ENCODE results near the gene DKK1. TPM values are rescaled to one million over a fixed set of nuclear protein-coding genes. Genes with fewer than 3 reads are reported as not detected.

DKK1 gene
- total RNA-seq, 3 donors from 2014 or later = 2.0 to 142 (median 3.3) TPM

DNA sequence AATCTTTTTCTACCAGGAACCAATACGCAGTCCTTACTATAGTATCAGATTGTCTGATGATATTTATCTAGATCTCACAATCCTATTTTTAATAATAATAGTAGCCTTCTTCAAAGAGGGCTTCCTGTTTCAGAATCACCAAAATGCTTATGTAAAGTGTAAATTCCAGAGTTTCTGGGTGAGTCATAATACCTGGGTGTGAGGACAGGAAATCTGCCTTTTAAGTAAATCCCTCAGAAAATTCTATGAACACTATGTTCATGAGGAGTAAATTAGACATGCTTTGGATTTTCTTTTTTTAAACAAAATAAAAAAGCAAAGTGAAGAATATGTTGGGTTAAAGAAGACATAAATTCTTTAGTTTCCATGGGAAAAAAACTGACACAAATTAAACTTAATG, 20.5 kb downstream of the DKK1 start:
- Histone ChIP-seq H3K9me3 (no peaks in the 10 kb centered on the region), H3K4me3 (no peak overlapping the region), H3K36me3 (no peaks in the 10 kb centered on the region), H3K27ac (no peak overlapping the region), H3K4me1 (no peaks in the 10 kb centered on the region), H3K27me3 (no peaks in the 10 kb centered on the region)
- intact Hi-C loops (cut with DNase I; ENCODE audit: low total_unique reads) = loop anchor here (2.0 kb wide), 1 partner anchor 32 kb away; no protein-coding TSS in a partner anchor
- TF ChIP-seq, protein P1, sequence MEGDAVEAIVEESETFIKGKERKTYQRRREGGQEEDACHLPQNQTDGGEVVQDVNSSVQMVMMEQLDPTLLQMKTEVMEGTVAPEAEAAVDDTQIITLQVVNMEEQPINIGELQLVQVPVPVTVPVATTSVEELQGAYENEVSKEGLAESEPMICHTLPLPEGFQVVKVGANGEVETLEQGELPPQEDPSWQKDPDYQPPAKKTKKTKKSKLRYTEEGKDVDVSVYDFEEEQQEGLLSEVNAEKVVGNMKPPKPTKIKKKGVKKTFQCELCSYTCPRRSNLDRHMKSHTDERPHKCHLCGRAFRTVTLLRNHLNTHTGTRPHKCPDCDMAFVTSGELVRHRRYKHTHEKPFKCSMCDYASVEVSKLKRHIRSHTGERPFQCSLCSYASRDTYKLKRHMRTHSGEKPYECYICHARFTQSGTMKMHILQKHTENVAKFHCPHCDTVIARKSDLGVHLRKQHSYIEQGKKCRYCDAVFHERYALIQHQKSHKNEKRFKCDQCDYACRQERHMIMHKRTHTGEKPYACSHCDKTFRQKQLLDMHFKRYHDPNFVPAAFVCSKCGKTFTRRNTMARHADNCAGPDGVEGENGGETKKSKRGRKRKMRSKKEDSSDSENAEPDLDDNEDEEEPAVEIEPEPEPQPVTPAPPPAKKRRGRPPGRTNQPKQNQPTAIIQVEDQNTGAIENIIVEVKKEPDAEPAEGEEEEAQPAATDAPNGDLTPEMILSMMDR (IDR thresholded peaks at IDR 0.05) = no peak
- TF ChIP-seq POLR2A (IDR thresholded peaks at IDR 0.05) (no peak), POLR2AphosphoS5 (IDR thresholded peaks at IDR 0.05) (no peak)
- no peak for DNase-seq (ENCODE audit: low spot score in 2 of 2)

DNA sequence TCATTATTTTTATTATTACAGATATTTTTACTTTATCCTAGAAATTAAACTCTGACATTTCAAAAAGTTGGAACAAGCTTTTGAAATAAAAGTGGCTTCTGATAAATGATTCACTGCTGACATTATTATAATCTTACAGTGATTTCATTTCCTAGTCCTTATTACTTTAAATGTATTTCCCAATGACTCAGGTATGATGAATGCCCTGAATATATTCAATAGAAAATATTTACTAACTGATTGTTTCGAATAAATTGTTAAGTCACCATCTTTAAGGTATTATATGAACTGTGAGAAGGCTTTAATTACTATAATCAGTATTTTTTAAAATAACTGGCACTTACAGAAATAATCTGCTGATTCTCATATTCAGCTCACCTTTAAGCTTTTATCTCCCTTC, 21.6 kb downstream of the DKK1 start:
- TF ChIP-seq POLR2A (IDR thresholded peaks at IDR 0.05) (no peak), POLR2AphosphoS5 (IDR thresholded peaks at IDR 0.05) (no peak)
- TF ChIP-seq, protein P1 (IDR thresholded peaks at IDR 0.05) = no peak
- Histone ChIP-seq H3K4me1 (no peaks in the 10 kb centered on the region), H3K9me3 (no peaks in the 10 kb centered on the region), H3K27ac (no peak overlapping the region), H3K27me3 (no peaks in the 10 kb centered on the region), H3K4me3 (no peak overlapping the region), H3K36me3 (no peaks in the 10 kb centered on the region)
- intact Hi-C loops (cut with DNase I; ENCODE audit: low total_unique reads) = loop anchor here (2.0 kb wide), 1 partner anchor 31 kb away; no protein-coding TSS in a partner anchor
- DNase-seq (ENCODE audit: low spot score in 2 of 2) = no peak

DNA sequence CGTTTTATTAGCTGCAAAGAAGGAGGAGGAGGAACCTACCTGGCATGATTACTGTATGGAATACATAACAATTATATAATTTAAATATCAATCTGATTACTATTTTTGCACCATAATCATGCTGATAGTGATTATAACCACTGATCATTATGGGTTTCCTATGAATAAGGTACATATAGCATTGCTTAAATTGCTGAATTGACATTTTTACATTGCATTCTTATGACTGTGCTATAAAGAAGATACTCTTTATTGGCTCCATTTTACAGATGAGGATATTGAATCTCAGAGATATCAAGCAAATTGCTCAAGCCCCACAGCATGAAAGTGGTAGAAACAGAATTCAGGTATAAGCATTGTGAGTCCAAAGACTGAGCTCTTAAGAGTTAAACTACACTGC, 23.1 kb downstream of the DKK1 start:
- no peak overlapping the region for H3K4me3 ChIP-seq
- H3K27ac ChIP-seq = no peak overlapping the region
- no peak for TF ChIP-seq POLR2A (IDR thresholded peaks at IDR 0.05)
- no peak for TF ChIP-seq POLR2AphosphoS5 (IDR thresholded peaks at IDR 0.05)
- TF ChIP-seq, protein P1 (IDR thresholded peaks at IDR 0.05) = no peak
- intact Hi-C loops (cut with DNase I; ENCODE audit: low total_unique reads) = no loop called here
- no peaks in the 10 kb centered on the region for H3K4me1 ChIP-seq
- no peaks in the 10 kb centered on the region for H3K9me3 ChIP-seq
- DNase-seq (ENCODE audit: low spot score in 2 of 2) = no peak
- no peaks in the 10 kb centered on the region for H3K27me3 ChIP-seq
- H3K36me3 ChIP-seq = no peaks in the 10 kb centered on the region

DNA sequence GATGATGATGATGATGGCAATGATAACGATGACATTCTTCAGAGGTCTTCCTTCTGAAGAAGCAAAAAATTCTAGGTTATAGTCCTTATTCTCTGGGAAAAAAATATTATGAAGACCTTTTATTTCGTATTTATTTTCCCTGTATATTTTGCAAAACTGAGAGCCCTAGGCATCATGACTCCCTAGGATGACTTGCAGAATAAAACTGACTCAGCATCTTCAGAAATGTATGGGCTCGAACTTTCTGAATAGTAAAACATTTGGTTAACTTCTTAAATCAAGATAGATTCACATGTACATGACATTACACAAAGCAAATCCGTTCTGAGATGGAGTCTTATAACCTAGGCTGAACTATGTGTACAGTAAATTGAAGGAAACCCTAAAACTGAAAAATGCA, 29.4 kb downstream of the DKK1 start:
- TF ChIP-seq, protein P1 (IDR thresholded peaks at IDR 0.05) = no peak
- TF ChIP-seq POLR2AphosphoS5 (IDR thresholded peaks at IDR 0.05) = no peak
- TF ChIP-seq POLR2A (IDR thresholded peaks at IDR 0.05) = no peak
- peaks cover 3 to 8% of the 10 kb centered on the region in 2 donors for H3K9me3 ChIP-seq
- H3K36me3 ChIP-seq = no peaks in the 10 kb centered on the region
- DNase-seq (ENCODE audit: low spot score in 2 of 2) = no peak
- H3K27ac ChIP-seq = no peak overlapping the region
- H3K27me3 ChIP-seq = no peaks in the 10 kb centered on the region
- H3K4me3 ChIP-seq = no peak overlapping the region
- intact Hi-C loops (cut with DNase I; ENCODE audit: low total_unique reads) = no loop called here
- no peaks in the 10 kb centered on the region for H3K4me1 ChIP-seq

DNA sequence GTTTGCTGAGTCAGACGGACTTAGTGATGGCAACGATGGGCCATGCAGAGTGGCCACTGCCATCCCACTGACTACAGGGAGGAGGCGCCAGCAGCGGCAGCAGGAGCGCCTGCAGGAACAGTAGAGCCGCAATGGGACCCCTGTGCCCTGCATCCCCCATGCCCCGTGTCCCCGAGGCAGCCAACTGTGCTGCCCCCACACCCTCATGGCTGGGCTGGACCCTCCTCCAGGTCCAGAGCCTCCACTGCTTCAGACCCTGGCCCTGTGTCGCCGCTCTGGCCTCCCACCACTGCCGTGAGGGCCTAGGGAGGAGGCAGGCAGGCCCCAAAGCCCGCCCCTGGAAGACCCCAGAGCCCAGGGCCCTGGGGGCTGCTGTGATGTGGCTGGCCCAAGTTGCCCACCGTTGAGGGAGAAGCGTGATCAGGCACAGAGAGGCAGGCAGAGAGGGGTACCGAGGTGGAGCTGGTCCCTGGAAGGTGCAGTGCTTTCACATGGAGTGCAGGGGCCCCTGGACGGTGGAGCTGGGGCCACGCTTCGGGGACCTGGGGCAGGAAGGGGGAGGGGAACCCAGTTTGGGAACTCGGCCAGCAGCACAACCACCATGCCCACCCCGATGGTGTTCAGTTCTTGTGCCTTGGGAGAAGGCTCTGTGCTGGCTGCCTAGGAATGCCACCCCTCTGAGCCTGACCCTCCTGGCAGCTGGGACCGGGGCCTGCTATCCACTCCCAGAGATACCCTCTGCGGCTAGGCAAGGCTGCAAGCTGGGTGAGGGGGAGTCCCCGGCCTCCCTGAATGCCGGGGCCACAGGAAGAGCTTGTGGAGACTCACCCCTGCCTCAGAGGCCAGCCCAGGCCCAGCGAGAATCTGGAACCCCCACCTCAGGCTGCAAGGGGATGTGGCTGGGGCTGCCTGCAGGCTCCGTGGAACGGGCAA, 32.6 kb downstream of the DKK1 start:
- peaks cover 3 to 8% of the 10 kb centered on the region in 2 donors for H3K9me3 ChIP-seq
- H3K27ac ChIP-seq = no peak overlapping the region
- H3K4me1 ChIP-seq = no peaks in the 10 kb centered on the region
- no peaks in the 10 kb centered on the region for H3K27me3 ChIP-seq
- TF ChIP-seq POLR2A (IDR thresholded peaks at IDR 0.05) = no peak
- TF ChIP-seq POLR2AphosphoS5 (IDR thresholded peaks at IDR 0.05) = no peak
- TF ChIP-seq, protein P1 (IDR thresholded peaks at IDR 0.05) = no peak
- H3K4me3 ChIP-seq = no peak overlapping the region
- intact Hi-C loops (cut with DNase I; ENCODE audit: low total_unique reads) = no loop called here
- H3K36me3 ChIP-seq = no peaks in the 10 kb centered on the region
- DNase-seq (ENCODE audit: low spot score in 2 of 2) = no peak

Measured in breast epithelium (tissue), 4 donors.